ENCODE data around the gene SMCR8. TPM values are rescaled to one million over a fixed set of nuclear protein-coding genes. Genes with fewer than 3 reads are reported as not detected.
"Not testable (repeated sequence)": the region's sequence is repeated elsewhere in the genome, so short reads cannot be mapped to it uniquely, and the experiment has no call there.

The SMCR8 gene
- total RNA-seq, 1 experiment from 2014 or later: 23.5 TPM

DNA sequence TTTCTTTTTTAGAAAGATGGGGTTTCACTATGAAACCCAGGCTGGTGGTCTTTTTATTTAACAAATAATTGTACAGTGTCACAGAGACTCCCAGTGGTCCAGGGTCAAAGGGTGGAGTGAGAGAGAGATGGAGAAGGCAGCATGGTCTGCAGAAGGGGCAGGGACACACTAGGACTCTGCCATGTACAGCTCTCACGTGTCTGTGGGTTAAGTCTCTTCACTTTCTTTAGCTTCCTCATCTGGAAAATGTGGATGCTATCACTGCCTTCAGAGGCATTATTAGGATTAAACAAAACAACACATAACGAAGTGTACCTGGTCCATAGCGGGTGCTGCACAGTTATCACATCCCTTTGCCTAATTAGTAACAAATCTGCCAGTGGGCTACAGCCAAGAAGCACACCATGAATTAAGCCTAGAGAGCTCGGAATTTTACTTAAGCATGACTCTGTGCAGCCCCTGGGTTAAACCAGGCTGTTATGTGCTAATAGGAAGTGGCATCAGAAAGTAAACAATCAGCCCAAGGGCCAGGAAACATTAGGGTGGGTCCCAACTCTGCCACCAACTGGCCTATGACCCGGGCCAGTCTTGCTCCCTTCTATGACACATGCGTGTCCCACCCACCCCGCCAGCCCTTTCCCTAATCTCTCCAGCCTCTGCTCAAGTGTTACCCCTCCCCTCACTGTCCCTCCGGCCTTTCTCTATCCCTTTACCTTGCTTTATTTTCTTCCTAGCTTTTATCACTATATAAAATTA lies 14.2 kb upstream of the SMCR8 start:
- Histone ChIP-seq H3K9me3 (ENCODE audit: low read depth, low read length, poor library complexity, severe bottlenecking) (no peaks in the 10 kb centered on the region), H3K36me3 (ENCODE audit: insufficient read depth, low read length, poor library complexity, severe bottlenecking) (peaks cover 70% of the 10 kb centered on the region), H3K4me3 (ENCODE audit: low read depth, low read length, poor library complexity, severe bottlenecking) (no peak overlapping the region), H3K27ac (ENCODE audit: low read depth, low read length, poor library complexity, severe bottlenecking) (no peak overlapping the region), H3K4me1 (ENCODE audit: insufficient read depth, low read length, poor library complexity, severe bottlenecking) (no peaks in the 10 kb centered on the region), H3K27me3 (replicated peaks; ENCODE audit: insufficient read depth, low read depth, low read length, poor library complexity) (no peaks in the 10 kb centered on the region)
- no peak for DNase-seq (ENCODE audit: low spot score)
- POLR2A ChIA-PET (ENCODE audit: low non-redundant PET): interaction anchor here (0.6 kb wide), 1 partner anchor 62 kb away, joined by 4 read pairs; no protein-coding TSS in a partner anchor
- no TSS peak for BruUV-seq (replicated peaks)
- intact Hi-C loops (cut with micrococcal nuclease; ENCODE audit: unreplicated experiment): no loop called here
- no peak for TF ChIP-seq EZH2 (IDR thresholded peaks at IDR 0.05; ENCODE audit: borderline replicate concordance, low read depth, low read length, poor library complexity, severe bottlenecking)
- TF ChIP-seq, protein P1, sequence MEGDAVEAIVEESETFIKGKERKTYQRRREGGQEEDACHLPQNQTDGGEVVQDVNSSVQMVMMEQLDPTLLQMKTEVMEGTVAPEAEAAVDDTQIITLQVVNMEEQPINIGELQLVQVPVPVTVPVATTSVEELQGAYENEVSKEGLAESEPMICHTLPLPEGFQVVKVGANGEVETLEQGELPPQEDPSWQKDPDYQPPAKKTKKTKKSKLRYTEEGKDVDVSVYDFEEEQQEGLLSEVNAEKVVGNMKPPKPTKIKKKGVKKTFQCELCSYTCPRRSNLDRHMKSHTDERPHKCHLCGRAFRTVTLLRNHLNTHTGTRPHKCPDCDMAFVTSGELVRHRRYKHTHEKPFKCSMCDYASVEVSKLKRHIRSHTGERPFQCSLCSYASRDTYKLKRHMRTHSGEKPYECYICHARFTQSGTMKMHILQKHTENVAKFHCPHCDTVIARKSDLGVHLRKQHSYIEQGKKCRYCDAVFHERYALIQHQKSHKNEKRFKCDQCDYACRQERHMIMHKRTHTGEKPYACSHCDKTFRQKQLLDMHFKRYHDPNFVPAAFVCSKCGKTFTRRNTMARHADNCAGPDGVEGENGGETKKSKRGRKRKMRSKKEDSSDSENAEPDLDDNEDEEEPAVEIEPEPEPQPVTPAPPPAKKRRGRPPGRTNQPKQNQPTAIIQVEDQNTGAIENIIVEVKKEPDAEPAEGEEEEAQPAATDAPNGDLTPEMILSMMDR (conservative IDR thresholded peaks at IDR 0.05; ENCODE audit: low read depth, low read length): no peak
- CTCF ChIA-PET: no interaction called here

DNA sequence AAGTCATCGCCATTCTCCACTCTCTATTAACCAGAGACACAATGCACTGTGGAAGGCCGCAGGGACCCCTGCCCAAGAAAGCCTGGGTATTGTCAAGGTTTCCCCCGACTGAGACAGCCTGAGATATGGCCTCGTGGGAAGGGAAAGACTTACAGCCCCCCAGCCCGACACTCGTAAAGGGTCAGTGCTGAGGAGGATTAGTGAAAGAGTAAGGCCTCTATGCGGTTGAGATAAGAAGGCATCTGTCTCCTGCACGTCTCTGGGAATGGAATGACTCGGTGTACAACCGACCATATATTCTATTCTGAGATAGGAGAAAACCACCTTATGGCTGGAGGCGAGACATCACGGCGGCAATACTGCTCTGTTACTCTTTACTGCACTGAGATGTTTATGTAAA lies 11.9 kb upstream of the SMCR8 start:
- intact Hi-C loops (cut with micrococcal nuclease; ENCODE audit: unreplicated experiment); H3K4me1 ChIP-seq (ENCODE audit: insufficient read depth, low read length, poor library complexity, severe bottlenecking); H3K4me3 ChIP-seq (ENCODE audit: low read depth, low read length, poor library complexity, severe bottlenecking); H3K9me3 ChIP-seq (ENCODE audit: low read depth, low read length, poor library complexity, severe bottlenecking); H3K27ac ChIP-seq (ENCODE audit: low read depth, low read length, poor library complexity, severe bottlenecking); POLR2A ChIA-PET (ENCODE audit: low non-redundant PET); H3K27me3 ChIP-seq (replicated peaks; ENCODE audit: insufficient read depth, low read depth, low read length, poor library complexity); DNase-seq (ENCODE audit: low spot score); CTCF ChIA-PET: not testable (repeated sequence)
- peaks cover 87% of the 10 kb centered on the region for H3K36me3 ChIP-seq (ENCODE audit: insufficient read depth, low read length, poor library complexity, severe bottlenecking)
- BruUV-seq (replicated peaks): TSS peak; percentile 1

DNA sequence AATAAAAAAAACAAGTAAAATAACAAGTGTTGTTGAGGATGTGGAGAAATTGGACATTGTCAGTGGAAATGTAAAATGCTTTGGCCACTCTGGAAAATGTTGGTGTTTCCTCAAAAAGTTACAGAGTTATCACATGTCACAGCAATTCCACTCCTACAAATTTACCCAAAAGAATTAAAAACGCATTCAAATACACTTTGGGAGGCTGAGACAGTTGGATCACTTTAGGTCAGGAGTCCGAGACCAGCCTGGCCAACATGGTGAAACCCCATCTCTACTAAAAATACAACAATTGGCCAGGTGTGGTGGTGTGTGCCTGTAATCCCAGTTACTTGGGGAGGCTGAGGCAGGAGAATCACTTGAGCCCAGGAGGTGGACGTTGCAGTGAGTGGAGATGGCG lies 5.9 kb upstream of the SMCR8 start:
- H3K4me1 ChIP-seq (ENCODE audit: insufficient read depth, low read length, poor library complexity, severe bottlenecking): peaks cover 14% of the 10 kb centered on the region
- CTCF ChIA-PET: no interaction called here
- DNase-seq (ENCODE audit: low spot score): no peak
- no peak overlapping the region for H3K4me3 ChIP-seq (ENCODE audit: low read depth, low read length, poor library complexity, severe bottlenecking)
- no peaks in the 10 kb centered on the region for H3K27me3 ChIP-seq (replicated peaks; ENCODE audit: insufficient read depth, low read depth, low read length, poor library complexity)
- TF ChIP-seq, protein P1 (conservative IDR thresholded peaks at IDR 0.05; ENCODE audit: low read depth, low read length): no peak
- no peak for TF ChIP-seq EZH2 (IDR thresholded peaks at IDR 0.05; ENCODE audit: borderline replicate concordance, low read depth, low read length, poor library complexity, severe bottlenecking)
- H3K27ac ChIP-seq (ENCODE audit: low read depth, low read length, poor library complexity, severe bottlenecking): no peak overlapping the region
- no peaks in the 10 kb centered on the region for H3K9me3 ChIP-seq (ENCODE audit: low read depth, low read length, poor library complexity, severe bottlenecking)
- intact Hi-C loops (cut with micrococcal nuclease; ENCODE audit: unreplicated experiment): no loop called here
- peaks cover 72% of the 10 kb centered on the region for H3K36me3 ChIP-seq (ENCODE audit: insufficient read depth, low read length, poor library complexity, severe bottlenecking)
- BruUV-seq (replicated peaks): no TSS peak
- POLR2A ChIA-PET (ENCODE audit: low non-redundant PET): no interaction called here

Measured in A673 (cell line).